ENCODE results near the gene TMEFF1.

Gene TMEFF1, protein sequence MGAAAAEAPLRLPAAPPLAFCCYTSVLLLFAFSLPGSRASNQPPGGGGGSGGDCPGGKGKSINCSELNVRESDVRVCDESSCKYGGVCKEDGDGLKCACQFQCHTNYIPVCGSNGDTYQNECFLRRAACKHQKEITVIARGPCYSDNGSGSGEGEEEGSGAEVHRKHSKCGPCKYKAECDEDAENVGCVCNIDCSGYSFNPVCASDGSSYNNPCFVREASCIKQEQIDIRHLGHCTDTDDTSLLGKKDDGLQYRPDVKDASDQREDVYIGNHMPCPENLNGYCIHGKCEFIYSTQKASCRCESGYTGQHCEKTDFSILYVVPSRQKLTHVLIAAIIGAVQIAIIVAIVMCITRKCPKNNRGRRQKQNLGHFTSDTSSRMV

DNA sequence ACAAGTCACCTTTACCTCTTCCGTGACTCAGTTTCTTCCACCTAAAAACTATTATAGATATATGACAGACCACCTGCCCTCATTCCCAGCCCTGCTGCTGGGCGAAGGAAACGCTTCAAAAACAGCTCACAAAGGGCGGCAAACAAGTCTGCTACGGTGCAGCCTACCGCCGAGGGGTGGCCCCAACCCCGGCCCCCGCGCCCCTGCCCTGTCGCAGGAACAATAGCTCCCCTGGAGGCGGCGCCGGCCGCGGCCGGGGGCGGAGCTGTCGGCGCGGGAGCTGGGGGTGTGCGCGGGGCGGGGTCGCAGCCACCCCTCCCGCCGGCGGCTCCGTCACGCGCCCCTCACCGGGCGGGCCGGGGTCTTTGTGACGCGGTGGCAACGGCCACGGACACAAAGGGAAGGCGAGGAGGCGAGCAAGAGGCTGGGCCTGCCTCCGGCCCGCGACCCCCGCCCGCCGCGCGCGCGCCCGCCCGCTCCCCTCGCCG is at the start of gene TMEFF1:
TSS of gene TMEFF1 (plus strand) at position 362 of the 488 bp plus-strand sequence. CDS start 396 bp downstream, outside the sequence.
- H2AFZ ChIP-seq (ENCODE audit: low read length), result no peak within 1 kb of the TSS
- no peaks in the 10 kb centered on the region for H3K27me3 ChIP-seq (ENCODE audit: insufficient read depth, low read length)
- peak within 1 kb of the TSS; percentile 92 for H3K4me3 ChIP-seq (ENCODE audit: low read depth, low read length, poor library complexity, severe bottlenecking)
- peak within 1 kb of the TSS; percentile 77 for H3K9ac ChIP-seq (ENCODE audit: low read length)
- TF ChIP-seq EZH2 (IDR thresholded peaks at IDR 0.05; ENCODE audit: borderline replicate concordance, low read length), result no peak
- TF ChIP-seq, protein P1, sequence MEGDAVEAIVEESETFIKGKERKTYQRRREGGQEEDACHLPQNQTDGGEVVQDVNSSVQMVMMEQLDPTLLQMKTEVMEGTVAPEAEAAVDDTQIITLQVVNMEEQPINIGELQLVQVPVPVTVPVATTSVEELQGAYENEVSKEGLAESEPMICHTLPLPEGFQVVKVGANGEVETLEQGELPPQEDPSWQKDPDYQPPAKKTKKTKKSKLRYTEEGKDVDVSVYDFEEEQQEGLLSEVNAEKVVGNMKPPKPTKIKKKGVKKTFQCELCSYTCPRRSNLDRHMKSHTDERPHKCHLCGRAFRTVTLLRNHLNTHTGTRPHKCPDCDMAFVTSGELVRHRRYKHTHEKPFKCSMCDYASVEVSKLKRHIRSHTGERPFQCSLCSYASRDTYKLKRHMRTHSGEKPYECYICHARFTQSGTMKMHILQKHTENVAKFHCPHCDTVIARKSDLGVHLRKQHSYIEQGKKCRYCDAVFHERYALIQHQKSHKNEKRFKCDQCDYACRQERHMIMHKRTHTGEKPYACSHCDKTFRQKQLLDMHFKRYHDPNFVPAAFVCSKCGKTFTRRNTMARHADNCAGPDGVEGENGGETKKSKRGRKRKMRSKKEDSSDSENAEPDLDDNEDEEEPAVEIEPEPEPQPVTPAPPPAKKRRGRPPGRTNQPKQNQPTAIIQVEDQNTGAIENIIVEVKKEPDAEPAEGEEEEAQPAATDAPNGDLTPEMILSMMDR (IDR thresholded peaks at IDR 0.05; ENCODE audit: low read length), result peak; percentile 14; the same call in 1 of the 2 replicates
- no peak within 1 kb of the TSS for H3K27ac ChIP-seq (ENCODE audit: low read depth, low read length, poor library complexity, severe bottlenecking)
- H3K36me3 ChIP-seq (ENCODE audit: insufficient read depth, low read length), result no peaks in the 10 kb centered on the region
- H4K20me1 ChIP-seq (ENCODE audit: insufficient read depth, low read length), result no peaks in the 10 kb centered on the region
- H3K9me2 ChIP-seq (ENCODE audit: low read depth, low read length), result no peaks in the 10 kb centered on the region
- no peaks in the 10 kb centered on the region; the same call in 1 of the 2 replicates for H3K79me2 ChIP-seq (ENCODE audit: insufficient read depth, low read length)
- H3K9me3 ChIP-seq (ENCODE audit: low read length), result no peaks in the 10 kb centered on the region
- H3K4me2 ChIP-seq (ENCODE audit: low read length), result peak within 1 kb of the TSS; percentile 79
- peaks cover 25% of the 10 kb centered on the region for H3K4me1 ChIP-seq (ENCODE audit: insufficient read depth, low read length, severe bottlenecking)
- no peaks in the 10 kb centered on the region for H3F3A ChIP-seq (ENCODE audit: insufficient read depth, low read length)

DNA sequence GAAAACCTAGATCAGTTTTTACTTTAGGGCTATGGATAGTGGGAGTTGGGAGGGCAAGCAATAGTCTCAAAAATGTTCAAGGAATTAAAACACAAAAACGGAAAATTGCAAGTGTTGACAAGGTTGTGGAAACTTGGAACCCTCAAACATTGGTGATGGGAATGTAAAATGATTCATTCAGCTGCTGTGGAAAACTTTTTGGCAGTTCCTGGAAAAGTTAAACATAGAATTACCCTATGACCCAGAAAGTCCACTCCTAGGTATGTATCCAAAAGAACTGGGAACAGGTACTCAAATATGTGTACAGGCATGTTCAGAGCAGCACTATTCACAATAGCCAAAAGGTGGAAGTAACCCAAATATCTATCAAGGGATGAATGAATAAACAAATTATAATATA is 47.2 kb upstream of the TMEFF1 start:
- Histone ChIP-seq H3F3A (ENCODE audit: insufficient read depth, low read length) (no peaks in the 10 kb centered on the region), H2AFZ (ENCODE audit: low read length) (no peak overlapping the region), H3K36me3 (ENCODE audit: insufficient read depth, low read length) (no peaks in the 10 kb centered on the region), H3K79me2 (ENCODE audit: insufficient read depth, low read length) (no peaks in the 10 kb centered on the region), H3K4me1 (ENCODE audit: insufficient read depth, low read length, severe bottlenecking) (peaks cover 22% of the 10 kb centered on the region), H3K9ac (ENCODE audit: low read length) (no peak overlapping the region; the same call in 1 of the 2 replicates), H3K9me2 (ENCODE audit: low read depth, low read length) (no peaks in the 10 kb centered on the region), H3K4me2 (ENCODE audit: low read length) (no peak overlapping the region), H4K20me1 (ENCODE audit: insufficient read depth, low read length) (no peaks in the 10 kb centered on the region), H3K27ac (ENCODE audit: low read depth, low read length, poor library complexity, severe bottlenecking) (no peak overlapping the region), H3K9me3 (ENCODE audit: low read length) (no peaks in the 10 kb centered on the region), H3K27me3 (ENCODE audit: insufficient read depth, low read length) (no peaks in the 10 kb centered on the region), H3K4me3 (ENCODE audit: low read depth, low read length, poor library complexity, severe bottlenecking) (no peak overlapping the region)
- TF ChIP-seq EZH2 (IDR thresholded peaks at IDR 0.05; ENCODE audit: borderline replicate concordance, low read length), result no peak
- TF ChIP-seq, protein P1 (IDR thresholded peaks at IDR 0.05; ENCODE audit: low read length), result no peak

DNA sequence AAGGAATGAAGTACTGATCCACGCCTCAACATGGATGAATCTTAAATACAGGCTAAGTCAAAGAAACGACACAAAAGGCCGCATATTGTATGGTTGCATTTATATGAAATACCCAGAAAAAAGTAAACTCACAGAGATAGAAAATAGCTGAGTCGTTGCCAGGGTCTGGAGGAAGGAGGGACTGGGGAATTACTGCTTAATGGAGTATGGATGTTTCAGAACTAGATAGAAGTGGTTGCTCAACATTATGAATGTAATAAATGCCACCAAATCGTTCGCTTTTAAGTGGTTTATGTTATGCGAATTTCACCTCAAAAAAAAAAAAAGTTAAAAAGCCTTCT is 46.8 kb upstream of the TMEFF1 start:
- H3K27ac ChIP-seq (ENCODE audit: low read depth, low read length, poor library complexity, severe bottlenecking), result peak overlapping the region; percentile 47
- peak overlapping the region; percentile 80 for H3K9ac ChIP-seq (ENCODE audit: low read length)
- TF ChIP-seq EZH2 (IDR thresholded peaks at IDR 0.05; ENCODE audit: borderline replicate concordance, low read length), result no peak
- TF ChIP-seq, protein P1 (IDR thresholded peaks at IDR 0.05; ENCODE audit: low read length), result no peak
- peaks cover 22% of the 10 kb centered on the region for H3K4me1 ChIP-seq (ENCODE audit: insufficient read depth, low read length, severe bottlenecking)
- no peaks in the 10 kb centered on the region for H3K27me3 ChIP-seq (ENCODE audit: insufficient read depth, low read length)
- peak overlapping the region; percentile 64 for H3K4me3 ChIP-seq (ENCODE audit: low read depth, low read length, poor library complexity, severe bottlenecking)
- H3K79me2 ChIP-seq (ENCODE audit: insufficient read depth, low read length), result no peaks in the 10 kb centered on the region
- no peaks in the 10 kb centered on the region for H4K20me1 ChIP-seq (ENCODE audit: insufficient read depth, low read length)
- no peaks in the 10 kb centered on the region for H3F3A ChIP-seq (ENCODE audit: insufficient read depth, low read length)
- H3K9me2 ChIP-seq (ENCODE audit: low read depth, low read length), result no peaks in the 10 kb centered on the region
- H3K9me3 ChIP-seq (ENCODE audit: low read length), result no peaks in the 10 kb centered on the region
- peak overlapping the region; percentile 92 for H2AFZ ChIP-seq (ENCODE audit: low read length)
- peak overlapping the region; percentile 86 for H3K4me2 ChIP-seq (ENCODE audit: low read length)
- H3K36me3 ChIP-seq (ENCODE audit: insufficient read depth, low read length), result no peaks in the 10 kb centered on the region

Data from OCI-LY1 (cell line).